ENCODE data around the gene ADAM17.

DNA sequence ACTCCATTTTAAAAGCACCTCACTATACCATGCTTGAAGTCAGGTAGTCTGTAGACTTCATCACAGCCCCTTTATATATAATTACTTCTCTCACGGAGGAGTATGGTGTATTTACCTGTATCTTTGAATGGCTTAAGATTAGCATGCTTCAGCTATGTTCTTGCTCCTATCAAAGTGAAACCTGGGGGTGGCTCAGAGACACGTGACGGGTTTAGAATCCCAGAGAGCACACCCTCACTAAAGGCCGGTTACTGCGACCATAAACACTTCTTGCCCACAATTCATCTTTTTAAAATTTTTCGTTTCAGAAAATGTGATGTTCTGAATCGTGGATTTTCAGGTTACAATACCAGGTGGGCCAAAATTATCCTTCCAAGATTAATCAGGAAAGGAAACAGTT lies 77.7 kb downstream of the ADAM17 start:
- TF ChIP-seq, protein P1, sequence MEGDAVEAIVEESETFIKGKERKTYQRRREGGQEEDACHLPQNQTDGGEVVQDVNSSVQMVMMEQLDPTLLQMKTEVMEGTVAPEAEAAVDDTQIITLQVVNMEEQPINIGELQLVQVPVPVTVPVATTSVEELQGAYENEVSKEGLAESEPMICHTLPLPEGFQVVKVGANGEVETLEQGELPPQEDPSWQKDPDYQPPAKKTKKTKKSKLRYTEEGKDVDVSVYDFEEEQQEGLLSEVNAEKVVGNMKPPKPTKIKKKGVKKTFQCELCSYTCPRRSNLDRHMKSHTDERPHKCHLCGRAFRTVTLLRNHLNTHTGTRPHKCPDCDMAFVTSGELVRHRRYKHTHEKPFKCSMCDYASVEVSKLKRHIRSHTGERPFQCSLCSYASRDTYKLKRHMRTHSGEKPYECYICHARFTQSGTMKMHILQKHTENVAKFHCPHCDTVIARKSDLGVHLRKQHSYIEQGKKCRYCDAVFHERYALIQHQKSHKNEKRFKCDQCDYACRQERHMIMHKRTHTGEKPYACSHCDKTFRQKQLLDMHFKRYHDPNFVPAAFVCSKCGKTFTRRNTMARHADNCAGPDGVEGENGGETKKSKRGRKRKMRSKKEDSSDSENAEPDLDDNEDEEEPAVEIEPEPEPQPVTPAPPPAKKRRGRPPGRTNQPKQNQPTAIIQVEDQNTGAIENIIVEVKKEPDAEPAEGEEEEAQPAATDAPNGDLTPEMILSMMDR (IDR thresholded peaks at IDR 0.05; ENCODE audit: poor library complexity, severe bottlenecking) = no peak
- TF ChIP-seq, protein P2, sequence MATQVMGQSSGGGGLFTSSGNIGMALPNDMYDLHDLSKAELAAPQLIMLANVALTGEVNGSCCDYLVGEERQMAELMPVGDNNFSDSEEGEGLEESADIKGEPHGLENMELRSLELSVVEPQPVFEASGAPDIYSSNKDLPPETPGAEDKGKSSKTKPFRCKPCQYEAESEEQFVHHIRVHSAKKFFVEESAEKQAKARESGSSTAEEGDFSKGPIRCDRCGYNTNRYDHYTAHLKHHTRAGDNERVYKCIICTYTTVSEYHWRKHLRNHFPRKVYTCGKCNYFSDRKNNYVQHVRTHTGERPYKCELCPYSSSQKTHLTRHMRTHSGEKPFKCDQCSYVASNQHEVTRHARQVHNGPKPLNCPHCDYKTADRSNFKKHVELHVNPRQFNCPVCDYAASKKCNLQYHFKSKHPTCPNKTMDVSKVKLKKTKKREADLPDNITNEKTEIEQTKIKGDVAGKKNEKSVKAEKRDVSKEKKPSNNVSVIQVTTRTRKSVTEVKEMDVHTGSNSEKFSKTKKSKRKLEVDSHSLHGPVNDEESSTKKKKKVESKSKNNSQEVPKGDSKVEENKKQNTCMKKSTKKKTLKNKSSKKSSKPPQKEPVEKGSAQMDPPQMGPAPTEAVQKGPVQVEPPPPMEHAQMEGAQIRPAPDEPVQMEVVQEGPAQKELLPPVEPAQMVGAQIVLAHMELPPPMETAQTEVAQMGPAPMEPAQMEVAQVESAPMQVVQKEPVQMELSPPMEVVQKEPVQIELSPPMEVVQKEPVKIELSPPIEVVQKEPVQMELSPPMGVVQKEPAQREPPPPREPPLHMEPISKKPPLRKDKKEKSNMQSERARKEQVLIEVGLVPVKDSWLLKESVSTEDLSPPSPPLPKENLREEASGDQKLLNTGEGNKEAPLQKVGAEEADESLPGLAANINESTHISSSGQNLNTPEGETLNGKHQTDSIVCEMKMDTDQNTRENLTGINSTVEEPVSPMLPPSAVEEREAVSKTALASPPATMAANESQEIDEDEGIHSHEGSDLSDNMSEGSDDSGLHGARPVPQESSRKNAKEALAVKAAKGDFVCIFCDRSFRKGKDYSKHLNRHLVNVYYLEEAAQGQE (IDR thresholded peaks at IDR 0.05; ENCODE audit: borderline replicate concordance) = no peak
- TF ChIP-seq EZH2 (IDR thresholded peaks at IDR 0.05; ENCODE audit: borderline replicate concordance, insufficient read depth, low read length, poor library complexity, severe bottlenecking) (no peak), RAD21 (conservative IDR thresholded peaks at IDR 0.05) (no peak), SMC3 (conservative IDR thresholded peaks at IDR 0.05; ENCODE audit: poor library complexity) (no peak), TAF1 (IDR thresholded peaks at IDR 0.05; ENCODE audit: low read depth) (no peak)
